Left colon (tissue), 2 donors: ENCODE results near the gene OR6S1. TPM values are rescaled to one million over a fixed set of nuclear protein-coding genes. Genes with fewer than 3 reads are reported as not detected.

ENCODE experiments used
- ATAC-seq: fragments of 200-7000 bp; cut with Tn5 transposase; one replicate; pipeline ENCODE4 v1.9.1; 2020; ENCODE audit warnings: mild to moderate bottlenecking, moderate library complexity
- DNase-seq, 2 donors: peaks; one replicate each; pipeline ENCODE4 v3.0.0-alpha.2; 2020
- intact Hi-C, 2 donors: fragments of 100-400 bp; cut with DNase I in 1 of 2; cut with micrococcal nuclease in 1 of 2; formaldehyde crosslinking; loops; one replicate each; pipeline versions ENCODE4 v1.11.2 to v1.14.0; 2022; cut with DNase I, micrococcal nuclease
- total RNA-seq, 2 donors: library from RNA; stranded (reverse); fragmentation: NEBNext Ultra II Directional; extraction: Animal tissue kit (Norgen Biotek cat#: 25700); gene quantifications; one replicate each; pipeline ENCODE4 v1.2.1, GENCODE V29; 2021
- donor health status: DM: no; HTN: no; CAD: no.
- donor health status: DM: yes; HTN: yes; CAD: no.

OR6S1 gene
- total RNA-seq, 2 donors from 2014 or later, result not detected

DNA sequence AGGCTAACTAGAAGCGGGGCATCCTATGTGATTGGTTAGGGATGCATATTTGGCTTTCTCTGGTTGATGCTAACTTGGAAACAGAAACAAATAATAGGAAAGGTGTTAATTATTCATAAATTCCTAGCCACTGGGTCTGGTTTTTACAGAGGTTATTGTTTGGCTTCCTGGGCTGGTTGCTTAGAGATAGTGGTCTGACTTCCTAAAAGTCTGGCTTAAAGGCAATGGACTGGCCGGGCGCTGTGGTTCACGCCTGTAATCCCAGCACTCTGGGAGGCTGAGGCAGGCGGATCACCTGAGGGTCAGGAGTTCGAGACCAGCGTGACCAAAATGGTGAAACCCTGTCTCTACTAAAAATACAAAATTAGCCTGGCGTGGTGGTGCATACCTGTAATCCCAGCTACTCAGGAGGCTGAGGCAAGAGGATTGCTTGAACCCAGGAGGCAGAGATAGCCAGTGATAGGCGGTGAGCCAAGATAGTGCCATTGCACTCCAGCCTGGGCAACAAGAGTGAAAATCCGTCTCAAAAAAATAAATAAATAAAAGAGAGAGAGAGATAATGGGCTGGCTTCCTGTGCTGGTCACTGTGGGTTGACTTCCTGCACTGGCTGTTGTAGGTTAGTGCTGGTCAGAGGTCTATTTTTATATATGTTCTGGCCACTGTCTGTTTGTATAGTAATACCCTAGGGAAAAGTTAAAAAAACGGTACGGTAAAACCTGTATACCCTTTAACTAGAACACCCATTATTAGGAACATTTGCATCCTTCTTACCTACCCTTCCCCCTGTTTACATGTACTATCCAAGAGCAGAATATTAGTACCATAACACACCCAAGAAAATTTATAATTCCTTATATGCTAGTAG, 24.1 kb downstream of the OR6S1 start:
- ATAC-seq (no peak), DNase-seq (no peak)
- intact Hi-C loops, result loop anchor here (10.0 kb wide), 2 partner anchors 67 to 357 kb away; partner anchors contain the start of genes ANG (in 1 of the 2) and RNASE4 (in 1 of the 2)

- no peak for ATAC-seq
- intact Hi-C loops, result loop anchor here (10.0 kb wide), 2 partner anchors 69 to 359 kb away; partner anchors contain the start of genes ANG (in 1 of the 2) and RNASE4 (in 1 of the 2)
- DNase-seq, result no peak
Measured at GRCh38 chr14:20615996-20616395, 25.5 kb downstream of the OR6S1 start.

DNA sequence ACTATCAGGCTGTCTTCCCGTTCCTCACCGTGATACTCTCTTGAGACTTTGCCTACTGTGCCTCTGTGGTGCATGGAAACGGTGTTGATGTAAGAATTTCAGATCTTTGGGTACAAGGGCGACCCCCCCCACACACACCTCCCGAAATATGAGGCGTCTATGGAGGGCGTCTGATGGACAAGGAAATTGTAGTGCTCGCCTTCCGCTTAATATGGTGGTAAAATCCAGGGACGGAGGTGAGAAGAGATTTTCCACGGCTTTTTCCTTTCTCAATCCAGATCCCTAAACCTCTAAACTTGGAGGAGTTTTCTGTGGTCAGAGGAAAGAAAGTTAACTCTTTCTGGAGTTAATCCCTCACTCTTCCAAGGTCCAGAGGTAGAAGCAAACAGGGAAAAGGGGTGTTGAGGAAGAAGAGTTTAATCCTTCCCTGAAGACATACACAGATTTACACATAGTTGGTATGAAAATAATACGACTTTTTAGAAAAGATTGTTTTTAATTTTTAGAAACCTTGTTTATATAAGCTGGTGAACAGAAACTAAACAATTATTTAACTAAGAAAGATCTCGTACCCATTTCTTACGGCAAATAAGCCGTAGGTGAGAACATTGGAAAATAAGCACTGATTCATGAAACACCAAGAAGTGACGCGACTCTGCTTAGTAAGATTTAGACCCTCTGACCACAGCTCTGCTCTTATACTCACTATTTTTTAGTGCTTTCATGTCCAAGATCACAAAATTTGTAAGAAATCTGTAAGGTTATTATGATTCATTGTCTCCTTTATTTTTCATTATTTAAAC, 27.3 kb downstream of the OR6S1 start:
- intact Hi-C loops, result loop anchor here (5.0 to 10.0 kb wide), 3 partner anchors 71 to 361 kb away; partner anchors contain the start of genes ANG (in 1 of the 2), PNP (in 1 of the 2) and RNASE4 (in 1 of the 2)
- peak; percentile 19 for ATAC-seq
- peak; percentile 32 to 51 for DNase-seq

DNA sequence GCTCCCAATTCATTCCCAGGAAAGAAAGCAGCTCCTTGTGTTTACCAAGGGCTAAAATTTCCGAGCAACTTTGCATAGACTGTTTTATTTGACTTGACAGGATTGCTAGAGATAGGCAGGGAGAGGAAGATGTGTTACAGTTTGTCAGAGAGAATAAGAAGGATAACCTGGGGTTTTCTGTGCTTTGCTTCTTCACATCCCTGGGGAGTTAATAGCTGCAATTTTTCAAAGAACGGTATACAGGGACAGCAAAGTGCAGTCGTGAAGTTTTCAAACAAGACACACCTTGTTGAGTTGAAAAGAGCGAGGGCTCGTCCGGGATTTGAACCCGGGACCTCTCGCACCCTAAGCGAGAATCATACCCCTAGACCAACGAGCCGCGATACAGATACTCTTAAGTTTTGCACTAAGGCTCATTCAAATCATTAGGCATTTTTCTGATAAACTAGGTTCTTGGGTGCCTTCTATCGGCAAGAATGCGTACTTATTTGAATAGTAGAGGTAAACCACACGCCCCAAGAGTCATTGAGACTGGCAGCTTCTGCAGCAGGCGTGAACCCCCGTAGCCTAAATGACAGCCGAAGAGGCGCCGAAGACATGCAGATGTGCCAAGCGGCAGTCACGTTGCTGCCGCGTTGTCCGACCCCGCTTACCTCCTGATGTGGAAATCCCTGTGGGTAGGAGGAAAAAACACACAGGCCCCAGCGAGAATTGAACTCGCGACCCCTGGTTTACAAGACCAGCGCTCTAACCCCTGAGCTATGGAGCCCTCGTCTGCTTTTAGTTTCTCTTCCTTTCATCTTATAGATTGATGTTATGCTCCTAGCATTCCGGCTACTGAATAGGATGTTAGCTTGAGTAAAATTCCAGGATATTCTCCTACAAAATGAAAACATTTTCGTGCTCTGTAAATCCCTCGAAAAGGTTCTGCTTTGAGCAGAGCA, 28.1 kb downstream of the OR6S1 start:
- intact Hi-C loops, result loop anchor here (2.0 to 10.0 kb wide), 4 partner anchors 71 to 361 kb away; partner anchors contain the start of genes ANG (in 1 of the 2), PNP (in 1 of the 2) and RNASE4 (in 1 of the 2)
- DNase-seq, result peak; percentile 76
- ATAC-seq, result peak; percentile 72

DNA sequence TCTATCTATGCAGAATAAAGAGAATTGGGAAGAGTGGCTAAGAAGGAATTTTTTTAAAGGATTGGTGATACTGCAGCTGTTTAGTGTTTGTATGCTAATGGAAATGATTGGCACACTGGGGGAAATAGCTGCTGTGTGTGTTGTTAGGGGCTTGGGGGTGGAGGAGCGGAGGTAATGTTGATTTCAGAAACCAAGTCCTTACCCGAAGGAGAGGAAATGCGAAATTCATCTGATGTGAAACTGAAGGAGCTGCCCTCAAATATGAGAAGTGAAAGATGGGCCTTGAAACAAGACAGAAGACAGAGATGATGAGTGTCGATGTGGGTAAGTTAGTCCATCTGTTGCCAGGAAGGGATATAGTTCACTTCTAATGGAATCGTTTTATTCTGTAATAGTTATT, 29.1 kb downstream of the OR6S1 start:
- no peak for ATAC-seq
- intact Hi-C loops, result loop anchor here (2.0 to 10.0 kb wide), 4 partner anchors 72 to 362 kb away; partner anchors contain the start of genes ANG (in 1 of the 2), PNP (in 1 of the 2) and RNASE4 (in 1 of the 2)
- DNase-seq, result no peak

GRCh38 chr14:20611277-20611676, 30.2 kb downstream of the OR6S1 start:
- ATAC-seq, result no peak
- no peak for DNase-seq
- intact Hi-C loops, result loop anchor here (5.0 to 10.0 kb wide), 3 partner anchors 74 to 364 kb away; partner anchors contain the start of genes ANG (in 1 of the 2), PNP (in 1 of the 2) and RNASE4 (in 1 of the 2)

DNA sequence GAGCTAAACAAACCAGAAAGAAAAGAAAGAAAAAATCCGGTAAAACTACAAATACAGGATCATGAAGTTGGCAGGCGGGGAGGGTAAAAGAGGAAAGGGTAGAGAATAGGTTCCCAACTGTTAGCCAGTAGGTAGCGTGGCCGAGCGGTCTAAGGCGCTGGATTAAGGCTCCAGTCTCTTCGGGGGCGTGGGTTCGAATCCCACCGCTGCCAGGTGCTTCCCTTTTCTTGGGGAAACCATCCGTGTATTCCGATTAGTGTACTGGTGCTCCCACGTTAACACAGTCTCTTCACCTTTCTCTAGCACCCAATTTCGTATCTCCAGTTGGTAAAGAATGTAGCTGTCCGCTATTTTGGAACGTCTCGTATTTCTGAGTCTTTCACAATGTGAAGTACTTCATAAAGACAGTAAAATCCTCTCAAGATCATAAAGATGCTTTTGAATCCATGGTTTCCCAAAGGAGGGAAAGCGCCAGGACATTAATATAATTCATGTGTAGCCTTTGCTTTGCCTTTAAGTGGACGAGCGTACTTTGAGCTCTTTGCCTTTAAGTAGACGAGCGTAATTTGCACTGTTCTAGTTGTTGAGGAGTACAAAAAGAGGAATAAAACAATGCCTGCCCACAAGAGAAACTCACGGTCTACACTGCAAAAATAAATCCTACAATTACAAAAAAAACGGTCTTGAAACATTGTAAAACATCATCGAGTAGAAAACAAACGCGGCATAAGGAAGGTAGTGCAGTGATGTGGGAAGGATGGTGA, 31.3 kb downstream of the OR6S1 start:
- DNase-seq, result peak; percentile 71 to 83
- ATAC-seq, result peak; percentile 42
- intact Hi-C loops, result loop anchor here (5.0 to 10.0 kb wide), 3 partner anchors 75 to 365 kb away; partner anchors contain the start of genes ANG (in 1 of the 2), PNP (in 1 of the 2) and RNASE4 (in 1 of the 2)

- intact Hi-C loops, result loop anchor here (5.0 to 10.0 kb wide), 5 partner anchors 75 to 365 kb away; partner anchors contain the start of genes ANG (in 1 of the 2), PNP (in 1 of the 2), RNASE4 (in 1 of the 2) and TEP1 (in 1 of the 2)
- DNase-seq, result peak; percentile 33 to 66
- ATAC-seq, result peak; percentile 47
Measured at GRCh38 chr14:20609215-20610001, 32.1 kb downstream of the OR6S1 start.

DNA sequence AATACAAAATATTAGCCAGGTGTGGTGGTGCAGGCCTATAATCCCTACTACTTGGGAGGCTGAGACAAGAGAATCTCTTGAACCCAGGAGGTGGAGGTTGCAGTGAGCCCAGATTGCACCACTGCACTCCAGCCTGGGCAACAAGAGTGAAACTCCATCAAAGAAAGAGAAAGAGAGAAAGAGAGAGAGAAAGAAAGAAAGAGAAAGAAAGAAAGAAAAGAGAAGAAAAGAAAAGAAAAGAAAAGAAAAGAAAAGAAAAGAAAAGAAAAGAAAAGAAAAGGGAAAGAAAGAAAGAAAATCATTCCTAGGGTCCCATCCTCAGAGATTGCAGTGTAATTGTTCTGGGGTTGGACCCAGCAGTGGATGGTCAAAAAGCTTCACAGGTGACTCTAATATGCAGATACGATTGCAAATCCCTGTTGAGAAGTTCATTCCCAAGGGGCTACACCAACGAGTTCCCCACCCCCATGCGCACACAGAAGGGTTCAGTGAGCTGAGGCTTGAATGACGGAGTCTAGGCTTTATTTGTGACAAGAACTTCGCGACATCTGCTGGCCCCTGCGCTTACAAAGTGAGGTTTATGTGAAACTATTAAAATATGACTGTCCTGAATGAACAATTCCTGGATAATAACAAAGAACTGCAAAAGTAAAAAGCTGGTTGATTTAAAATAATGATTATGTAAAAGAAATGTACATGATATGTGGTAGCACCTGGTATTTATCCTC, 32.9 kb downstream of the OR6S1 start:
- intact Hi-C loops, result loop anchor here in 1 of 2 donors (5.0 to 10.0 kb wide), 2 partner anchors 194 to 281 kb away; partner anchors contain the start of gene TEP1
- no peak for DNase-seq
- no peak for ATAC-seq

GRCh38 chr14:20607617-20608016, 33.9 kb downstream of the OR6S1 start:
- DNase-seq (no peak), ATAC-seq (no peak)
- intact Hi-C loops, result loop anchor here in 1 of 2 donors (5.0 to 10.0 kb wide), 2 partner anchors 193 to 280 kb away; partner anchors contain the start of gene TEP1

DNA sequence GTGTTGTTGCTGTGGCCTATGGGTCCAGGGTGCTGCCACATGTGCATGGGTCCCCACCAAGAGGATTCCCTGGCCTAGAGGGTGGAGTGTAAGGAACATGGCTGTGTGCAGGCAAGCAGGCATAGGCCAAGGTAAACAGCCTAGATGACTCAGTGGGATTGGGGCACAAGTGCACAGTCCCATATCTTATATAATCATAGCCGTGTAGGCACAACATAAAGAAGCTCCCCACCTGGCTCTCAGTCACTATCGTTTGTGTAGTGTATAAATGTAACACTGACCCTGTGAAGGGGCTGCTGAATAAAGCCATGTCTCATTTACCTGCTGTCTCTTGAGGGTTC, 34.6 kb downstream of the OR6S1 start:
- DNase-seq (no peak), ATAC-seq (no peak)
- intact Hi-C loops, result loop anchor here in 1 of 2 donors (5.0 to 10.0 kb wide), 2 partner anchors 192 to 280 kb away; partner anchors contain the start of gene TEP1

DNA sequence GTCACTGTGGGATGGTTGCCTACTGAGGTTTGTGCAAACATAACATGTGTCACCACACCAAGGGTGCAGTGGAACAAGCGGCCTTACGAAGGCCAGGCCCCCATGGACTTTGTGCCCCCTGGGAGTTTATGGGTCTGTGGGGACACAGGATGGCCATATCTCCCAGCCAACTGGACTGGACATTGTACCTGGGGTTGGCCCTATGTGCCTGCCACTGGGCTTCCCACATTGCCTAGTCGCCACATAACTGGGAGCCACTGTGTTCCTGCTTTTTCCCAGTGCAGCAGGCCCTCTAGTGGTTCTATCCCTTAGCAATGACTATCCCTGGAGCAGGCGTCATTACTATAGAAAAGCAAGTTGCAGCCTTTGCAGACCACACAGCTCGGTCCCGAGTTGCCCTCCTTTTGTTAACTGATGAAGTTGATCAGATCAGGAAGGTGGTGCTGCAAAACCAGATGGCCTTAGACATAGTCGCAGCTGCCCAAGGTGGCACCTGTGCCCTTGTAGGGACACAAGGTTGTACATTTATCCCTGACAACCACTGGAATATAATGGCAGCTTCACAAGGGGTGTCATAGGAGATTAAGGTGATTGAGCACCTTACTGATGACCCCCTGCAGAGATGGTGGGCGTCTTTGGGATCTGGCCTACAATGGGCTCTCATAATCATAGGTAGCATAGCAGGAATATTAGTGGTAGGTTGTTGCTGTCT, 35.1 kb downstream of the OR6S1 start:
- ATAC-seq, result peak; percentile 78
- intact Hi-C loops, result loop anchor here in 1 of 2 donors (5.0 to 10.0 kb wide), 2 partner anchors 192 to 279 kb away; partner anchors contain the start of gene TEP1
- peak; percentile 47 for DNase-seq

DNA sequence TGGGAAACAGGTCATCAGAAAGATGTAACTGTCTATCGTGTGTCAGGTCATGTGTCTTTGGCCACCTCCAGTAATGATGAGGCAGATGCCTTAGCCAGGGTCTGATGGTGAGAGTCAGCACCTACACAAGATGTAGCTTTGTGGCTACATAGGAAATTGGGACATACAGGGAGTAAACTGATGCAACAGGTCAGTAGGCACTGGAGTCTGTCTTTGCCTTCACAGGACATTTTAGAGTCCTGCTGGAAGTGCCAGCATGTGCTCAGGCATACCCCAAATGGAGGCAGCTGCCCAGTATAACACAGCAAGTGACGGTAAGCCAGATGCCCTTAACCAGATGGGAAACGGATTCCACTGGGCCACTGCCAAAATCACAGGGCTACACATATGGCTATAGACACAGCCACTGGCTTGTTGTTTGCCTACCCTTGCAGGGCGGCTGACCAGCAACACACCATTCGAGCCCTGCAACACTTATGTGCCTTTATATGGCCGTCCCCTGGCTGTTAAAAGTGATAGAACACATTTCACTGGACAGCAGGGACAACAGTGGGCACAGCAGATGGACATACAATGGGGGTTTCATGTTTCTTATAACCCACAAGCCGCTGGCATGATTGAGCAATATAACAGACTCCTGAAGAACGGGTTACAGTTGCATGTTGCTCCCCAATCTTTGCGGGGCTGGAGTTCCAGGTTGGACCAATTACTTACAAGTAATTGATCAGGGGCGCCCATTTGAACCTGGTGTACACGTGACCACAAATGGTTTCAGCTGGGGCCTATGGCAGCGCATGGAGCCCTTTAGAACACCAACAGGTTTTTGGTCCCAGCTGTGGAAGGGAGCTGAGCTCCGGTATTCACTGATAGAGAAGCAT, 37.4 kb downstream of the OR6S1 start:
- intact Hi-C loops, result loop anchor here in 1 of 2 donors (10.0 kb wide), 1 partner anchor 189 kb away; the partner anchor contains the start of gene TEP1
- DNase-seq (no peak), ATAC-seq (no peak)
